GM06990 (cell line): ENCODE data around the gene KMO.

Experiments
- DNase-seq: peaks from one replicate; pipeline ENCODE4 v3.0.0-alpha.2; 2011; ENCODE audit not compliant: insufficient read length; ENCODE audit errors: extremely low read depth
- H3K27me3 ChIP-seq: replicated peaks from 2 replicates; pipeline ENCODE4 v1.6.0; 2011; ENCODE audit warnings: low read length; ENCODE audit not compliant: control insufficient read depth, insufficient read depth
- H3K36me3 ChIP-seq: 2 replicates; pipeline ENCODE4 v1.5.1; 2011; ENCODE audit warnings: low read length; ENCODE audit not compliant: control insufficient read depth, insufficient read depth
- H3K4me3 ChIP-seq: replicated peaks from 2 replicates; pipeline ENCODE4 v1.5.1; 2011; ENCODE audit warnings: low read depth, mild to moderate bottlenecking, control low read depth, low read length
- CTCF ChIP-seq: IDR thresholded peaks from 2 replicates; pipeline ENCODE4 v1.5.1; 2011; ENCODE audit warnings: low read length, control low read depth, mild to moderate bottlenecking, inconsistent platforms; ENCODE audit not compliant: insufficient read depth, poor library complexity, severe bottlenecking

Gene KMO

GRCh38 chr1:241596633-241597032, 64.5 kb downstream of the KMO start:
- no peak for TF ChIP-seq CTCF
- no peak overlapping the region for H3K4me3 ChIP-seq
- H3K27me3 ChIP-seq: no peaks in the 10 kb centered on the region
- peak; percentile 13 for DNase-seq
- H3K36me3 ChIP-seq: no peaks in the 10 kb centered on the region; the same call in 1 of the 2 replicates

GRCh38 chr1:241598249-241598648, 66.1 kb downstream of the KMO start:
- no peak for TF ChIP-seq CTCF
- Histone ChIP-seq H3K4me3 (no peak overlapping the region), H3K27me3 (no peaks in the 10 kb centered on the region), H3K36me3 (no peaks in the 10 kb centered on the region; the same call in 1 of the 2 replicates)
- no peak for DNase-seq

GRCh38 chr1:241600496-241600901, 68.3 kb downstream of the KMO start:
- H3K4me3 ChIP-seq: no peak overlapping the region; the same call in 1 of the 2 replicates
- no peak for TF ChIP-seq CTCF
- H3K27me3 ChIP-seq: no peaks in the 10 kb centered on the region
- H3K36me3 ChIP-seq: no peaks in the 10 kb centered on the region
- peak; percentile 56 for DNase-seq

GRCh38 chr1:241603731-241604245, 71.6 kb downstream of the KMO start:
- Histone ChIP-seq H3K27me3 (no peaks in the 10 kb centered on the region), H3K36me3 (no peaks in the 10 kb centered on the region), H3K4me3 (no peak overlapping the region)
- DNase-seq: no peak
- no peak for TF ChIP-seq CTCF

- no peaks in the 10 kb centered on the region for H3K27me3 ChIP-seq
- peak; percentile 15 for TF ChIP-seq CTCF
- no peaks in the 10 kb centered on the region for H3K36me3 ChIP-seq
- no peak for DNase-seq
- no peak overlapping the region for H3K4me3 ChIP-seq
These were observed 73.1 kb downstream of the KMO start for GRCh38 chr1:241605146-241605805.
